Endodermal cell (in vitro differentiated cells): ENCODE data around the gene QPCT. TPM values are rescaled to one million over a fixed set of nuclear protein-coding genes. Genes with fewer than 3 reads are reported as not detected.

Experiments
- DNase-seq: peaks from one replicate; pipeline ENCODE4 v3.0.0-alpha.2; 2017
- H3K27ac ChIP-seq: 2 replicates; pipeline ENCODE4 v1.5.1; 2013; ENCODE audit warnings: mild to moderate bottlenecking, low read depth, low read length, moderate library complexity
- H3K27me3 ChIP-seq: 2 replicates; pipeline ENCODE4 v1.6.1; 2013; ENCODE audit warnings: mild to moderate bottlenecking, low read length, moderate library complexity; ENCODE audit not compliant: insufficient read depth, control insufficient read depth, poor library complexity, severe bottlenecking
- H3K36me3 ChIP-seq: 2 replicates; pipeline ENCODE4 v1.7.0; 2013; ENCODE audit warnings: mild to moderate bottlenecking, low read length, moderate library complexity; ENCODE audit not compliant: control insufficient read depth, insufficient read depth
- H3K4me1 ChIP-seq: one replicate; pipeline ENCODE4 v1.7.0; 2013; ENCODE audit warnings: low read length; ENCODE audit not compliant: control insufficient read depth, insufficient read depth
- H3K4me3 ChIP-seq: 2 replicates; pipeline ENCODE4 v1.5.1; 2013; ENCODE audit warnings: mild to moderate bottlenecking, low read length, moderate library complexity
- H3K9ac ChIP-seq: 2 replicates; pipeline ENCODE4 v1.6.1; 2013; ENCODE audit warnings: mild to moderate bottlenecking, low read length, moderate library complexity; ENCODE audit not compliant: poor library complexity, severe bottlenecking; ENCODE audit errors: extremely low read depth
- H3K9me3 ChIP-seq: 2 replicates; pipeline ENCODE4 v1.6.1; 2013; ENCODE audit warnings: mild to moderate bottlenecking, low read length, moderate library complexity; ENCODE audit not compliant: control insufficient read depth
- H3K27ac Mint-ChIP-seq: 2 replicates; pipeline ENCODE4 v1.8.0; 2020; ENCODE audit warnings: mixed read lengths
- H3K27me3 Mint-ChIP-seq: 2 replicates; pipeline ENCODE4 v1.8.0; 2021; ENCODE audit warnings: mild to moderate bottlenecking, mixed read lengths; ENCODE audit not compliant: insufficient read depth
- H3K36me3 Mint-ChIP-seq: 2 replicates; pipeline ENCODE4 v1.8.0; 2020; ENCODE audit warnings: low read depth, mixed read lengths
- H3K4me1 Mint-ChIP-seq: 2 replicates; pipeline ENCODE4 v1.8.0; 2020; ENCODE audit warnings: mixed read lengths
- H3K4me3 Mint-ChIP-seq: 2 replicates; pipeline ENCODE4 v1.8.0; 2020; ENCODE audit warnings: mild to moderate bottlenecking, moderate library complexity, mixed read lengths
- H3K9me3 Mint-ChIP-seq: 2 replicates; pipeline ENCODE4 v1.8.0; 2020; ENCODE audit warnings: mild to moderate bottlenecking, mixed read lengths
- WGBS, 2 experiments: methylation state at CpG; one replicate each; pipeline versions ENCODE4 v1.1.5 to v1.1.7; 2013; ENCODE audit warnings: missing lambda C conversion rate in 2 of 2, mixed read lengths in 1 of 2; ENCODE audit not compliant: insufficient coverage in 1 of 2, insufficient read length in 1 of 2; 5-methylcytosine and 5-hydroxymethylcytosine counted together
- total RNA-seq, 2 donors: library from RNA; stranded (reverse); fragmentation: NEBNext Ultra II Directional in 1 of 2; extraction: Animal tissue kit (Norgen Biotek cat#: 25700) in 1 of 2; gene quantifications; 2 replicates in 1 of 2; 3 replicates in 1 of 2; pipeline ENCODE4 v1.2.1, GENCODE V29; 2021
- TF ChIP-seq, protein P1 (sequence below): fragments of 200-600 bp; sonication (generic); conservative IDR thresholded peaks from 2 replicates; pipeline ENCODE4 v1.5.0; 2021; ENCODE audit warnings: antibody characterized with exemption, mild to moderate bottlenecking

Gene QPCT
- total RNA-seq, 2 donors from 2014 or later = 15.9 to 17.7 TPM

GRCh38 chr2:37387148-37387835, 42.9 kb downstream of the QPCT start:
- WGBS, 2 experiments = 93% methylated on average over 3 to 5 of the region's 5 CpGs
- TF ChIP-seq, protein P1, sequence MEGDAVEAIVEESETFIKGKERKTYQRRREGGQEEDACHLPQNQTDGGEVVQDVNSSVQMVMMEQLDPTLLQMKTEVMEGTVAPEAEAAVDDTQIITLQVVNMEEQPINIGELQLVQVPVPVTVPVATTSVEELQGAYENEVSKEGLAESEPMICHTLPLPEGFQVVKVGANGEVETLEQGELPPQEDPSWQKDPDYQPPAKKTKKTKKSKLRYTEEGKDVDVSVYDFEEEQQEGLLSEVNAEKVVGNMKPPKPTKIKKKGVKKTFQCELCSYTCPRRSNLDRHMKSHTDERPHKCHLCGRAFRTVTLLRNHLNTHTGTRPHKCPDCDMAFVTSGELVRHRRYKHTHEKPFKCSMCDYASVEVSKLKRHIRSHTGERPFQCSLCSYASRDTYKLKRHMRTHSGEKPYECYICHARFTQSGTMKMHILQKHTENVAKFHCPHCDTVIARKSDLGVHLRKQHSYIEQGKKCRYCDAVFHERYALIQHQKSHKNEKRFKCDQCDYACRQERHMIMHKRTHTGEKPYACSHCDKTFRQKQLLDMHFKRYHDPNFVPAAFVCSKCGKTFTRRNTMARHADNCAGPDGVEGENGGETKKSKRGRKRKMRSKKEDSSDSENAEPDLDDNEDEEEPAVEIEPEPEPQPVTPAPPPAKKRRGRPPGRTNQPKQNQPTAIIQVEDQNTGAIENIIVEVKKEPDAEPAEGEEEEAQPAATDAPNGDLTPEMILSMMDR = no peak
- Mint-ChIP-seq H3K4me1 (peaks cover 2% of the 10 kb centered on the region), H3K9me3 (no peaks in the 10 kb centered on the region), H3K4me3 (no peak overlapping the region), H3K36me3 (no peaks in the 10 kb centered on the region), H3K27ac (no peak overlapping the region), H3K27me3 (no peaks in the 10 kb centered on the region)
- no peaks in the 10 kb centered on the region for H3K27me3 ChIP-seq
- DNase-seq = no peak
- H3K9me3 ChIP-seq = no peaks in the 10 kb centered on the region
- H3K36me3 ChIP-seq = no peaks in the 10 kb centered on the region
- H3K4me1 ChIP-seq = peaks cover 33% of the 10 kb centered on the region
- no peak overlapping the region for H3K27ac ChIP-seq
- no peak overlapping the region for H3K4me3 ChIP-seq
- H3K9ac ChIP-seq = no peak overlapping the region

DNA sequence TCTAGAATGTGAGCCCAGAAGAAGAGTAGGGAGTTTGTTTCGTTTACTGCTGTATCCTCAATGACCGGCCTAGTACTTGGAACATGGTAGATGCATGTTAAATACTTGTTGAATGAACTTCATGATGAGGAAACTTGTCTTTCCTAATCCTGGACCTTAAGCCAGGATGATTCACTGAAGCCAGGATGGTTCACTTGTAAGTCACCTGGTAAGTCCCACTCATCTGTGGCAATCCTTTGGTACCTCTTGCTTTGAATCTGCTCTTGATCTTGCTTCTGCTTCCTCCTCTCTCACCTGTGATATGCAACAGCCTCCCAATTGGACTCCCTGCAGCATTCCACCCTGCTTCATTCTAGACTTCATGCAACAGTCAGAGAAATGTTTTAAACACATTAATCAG, 43.6 kb downstream of the QPCT start:
- H3K27me3 ChIP-seq = no peaks in the 10 kb centered on the region
- no peak overlapping the region for H3K27ac ChIP-seq
- Mint-ChIP-seq H3K27me3 (no peaks in the 10 kb centered on the region), H3K4me3 (no peak overlapping the region), H3K36me3 (no peaks in the 10 kb centered on the region), H3K27ac (no peak overlapping the region), H3K4me1 (peaks cover 2% of the 10 kb centered on the region), H3K9me3 (no peaks in the 10 kb centered on the region)
- H3K4me1 ChIP-seq = peaks cover 32% of the 10 kb centered on the region
- no peaks in the 10 kb centered on the region for H3K9me3 ChIP-seq
- no peaks in the 10 kb centered on the region for H3K36me3 ChIP-seq
- no peak overlapping the region for H3K9ac ChIP-seq
- no peak for DNase-seq
- TF ChIP-seq, protein P1 = no peak
- no peak overlapping the region for H3K4me3 ChIP-seq
- WGBS, 2 experiments = 73 to 100% methylated on average over 1 to 2 of the region's 2 CpGs

GRCh38 chr2:37389395-37389794, 45.0 kb downstream of the QPCT start:
- Histone ChIP-seq H3K4me1 (peaks cover 28% of the 10 kb centered on the region), H3K36me3 (no peaks in the 10 kb centered on the region), H3K27me3 (no peaks in the 10 kb centered on the region), H3K9ac (no peak overlapping the region), H3K27ac (no peak overlapping the region), H3K4me3 (no peak overlapping the region), H3K9me3 (no peaks in the 10 kb centered on the region)
- Mint-ChIP-seq H3K27me3 (no peaks in the 10 kb centered on the region), H3K27ac (no peak overlapping the region), H3K9me3 (no peaks in the 10 kb centered on the region), H3K4me1 (peaks cover 14% of the 10 kb centered on the region), H3K4me3 (no peak overlapping the region), H3K36me3 (no peaks in the 10 kb centered on the region)
- TF ChIP-seq, protein P1 = no peak
- no peak for DNase-seq
